Measurements from ENCODE around the gene MCTP1. TPM values are rescaled to one million over a fixed set of nuclear protein-coding genes. Genes with fewer than 3 reads are reported as not detected.

Gene MCTP1
- total RNA-seq, 1 experiment from 2014 or later: 0.44 TPM

DNA sequence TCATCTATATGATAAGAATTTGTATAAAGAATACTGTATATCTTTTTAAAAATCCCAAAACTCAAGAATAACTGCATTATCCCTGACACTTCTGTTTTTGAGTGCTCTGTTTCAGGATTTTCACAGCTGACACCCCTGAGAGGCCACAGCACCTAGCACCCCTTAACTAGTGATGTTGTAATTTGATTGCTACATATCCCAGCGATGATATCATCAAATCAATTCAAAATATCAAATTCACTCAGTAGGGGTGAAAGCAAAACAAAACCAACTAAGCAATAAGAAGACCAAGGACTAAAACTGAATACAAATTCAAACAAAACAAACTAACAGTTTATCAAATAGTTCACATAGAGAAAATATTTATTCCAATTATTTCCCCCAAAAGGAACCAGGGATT, 184.3 kb downstream of the MCTP1 start:
- no TSS peak for BruUV-seq (replicated peaks)
- no peak overlapping the region for H3K27ac ChIP-seq (ENCODE audit: low read depth, low read length)
- no peak overlapping the region for H3K4me3 ChIP-seq (replicated peaks in 1 of 2; ENCODE audit: low read depth in 1 of 2, low read length in 2 of 2)
- ATAC-seq (no peak), DNase-seq (ENCODE audit: low read depth, low spot score) (no peak)
- no peaks in the 10 kb centered on the region for H3K27me3 ChIP-seq (ENCODE audit: insufficient read depth, low read length)
- H3K79me2 ChIP-seq (ENCODE audit: insufficient read depth, low read length): no peaks in the 10 kb centered on the region
- no peak overlapping the region for H3K4me2 ChIP-seq (ENCODE audit: low read length)
- no peaks in the 10 kb centered on the region for H3K4me1 ChIP-seq (ENCODE audit: control insufficient read depth in 1 of 2, insufficient read depth in 2 of 2, low read length in 2 of 2)
- TF ChIP-seq ATF3 (IDR thresholded peaks at IDR 0.05): no peak
- no peak for TF ChIP-seq POLR2A (IDR thresholded peaks at IDR 0.05; ENCODE audit: borderline replicate concordance, extremely low read depth, insufficient read depth, insufficient read length)
- TF ChIP-seq POLR2AphosphoS5 (IDR thresholded peaks at IDR 0.05; ENCODE audit: low read depth, low read length): no peak
- TF ChIP-seq CEBPB (IDR thresholded peaks at IDR 0.05; ENCODE audit: low read depth): no peak
- no peak for TF ChIP-seq ZNF274 (IDR thresholded peaks at IDR 0.05; ENCODE audit: low read depth, low read length)
- TF ChIP-seq REST (IDR thresholded peaks at IDR 0.05; ENCODE audit: low read depth): no peak
- no peak for TF ChIP-seq EZH2phosphoT487 (IDR thresholded peaks at IDR 0.05; ENCODE audit: borderline replicate concordance)
- TF ChIP-seq, protein P1, sequence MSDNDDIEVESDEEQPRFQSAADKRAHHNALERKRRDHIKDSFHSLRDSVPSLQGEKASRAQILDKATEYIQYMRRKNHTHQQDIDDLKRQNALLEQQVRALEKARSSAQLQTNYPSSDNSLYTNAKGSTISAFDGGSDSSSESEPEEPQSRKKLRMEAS (IDR thresholded peaks at IDR 0.05): no peak
- TF ChIP-seq, protein P2, sequence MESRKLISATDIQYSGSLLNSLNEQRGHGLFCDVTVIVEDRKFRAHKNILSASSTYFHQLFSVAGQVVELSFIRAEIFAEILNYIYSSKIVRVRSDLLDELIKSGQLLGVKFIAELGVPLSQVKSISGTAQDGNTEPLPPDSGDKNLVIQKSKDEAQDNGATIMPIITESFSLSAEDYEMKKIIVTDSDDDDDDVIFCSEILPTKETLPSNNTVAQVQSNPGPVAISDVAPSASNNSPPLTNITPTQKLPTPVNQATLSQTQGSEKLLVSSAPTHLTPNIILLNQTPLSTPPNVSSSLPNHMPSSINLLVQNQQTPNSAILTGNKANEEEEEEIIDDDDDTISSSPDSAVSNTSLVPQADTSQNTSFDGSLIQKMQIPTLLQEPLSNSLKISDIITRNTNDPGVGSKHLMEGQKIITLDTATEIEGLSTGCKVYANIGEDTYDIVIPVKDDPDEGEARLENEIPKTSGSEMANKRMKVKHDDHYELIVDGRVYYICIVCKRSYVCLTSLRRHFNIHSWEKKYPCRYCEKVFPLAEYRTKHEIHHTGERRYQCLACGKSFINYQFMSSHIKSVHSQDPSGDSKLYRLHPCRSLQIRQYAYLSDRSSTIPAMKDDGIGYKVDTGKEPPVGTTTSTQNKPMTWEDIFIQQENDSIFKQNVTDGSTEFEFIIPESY (IDR thresholded peaks at IDR 0.05; ENCODE audit: extremely low read depth, insufficient replicate concordance, low read length): no peak
- TF ChIP-seq RAD21 (IDR thresholded peaks at IDR 0.05; ENCODE audit: low read depth): no peak
- no peak for TF ChIP-seq CBX3 (IDR thresholded peaks at IDR 0.05; ENCODE audit: low read depth)
- no peak for TF ChIP-seq FOSL1 (IDR thresholded peaks at IDR 0.05; ENCODE audit: low read depth)
- TF ChIP-seq ZFX (IDR thresholded peaks at IDR 0.05): no peak
- TF ChIP-seq EGR1 (IDR thresholded peaks at IDR 0.05; ENCODE audit: low read depth): no peak
- TF ChIP-seq ELF1 (IDR thresholded peaks at IDR 0.05; ENCODE audit: borderline replicate concordance, low read depth): no peak
- no peak for TF ChIP-seq SP1 (IDR thresholded peaks at IDR 0.05; ENCODE audit: low read depth)
- no peak for TF ChIP-seq JUND (IDR thresholded peaks at IDR 0.05)
- H3K36me3 ChIP-seq (ENCODE audit: control insufficient read depth in 1 of 2, insufficient read depth in 2 of 2, low read length in 2 of 2): no peaks in the 10 kb centered on the region
- intact Hi-C loops (cut with micrococcal nuclease): no loop called here
- H3K9me3 ChIP-seq (ENCODE audit: control insufficient read depth in 1 of 2, insufficient read depth in 1 of 2, low read depth in 1 of 2, low read length in 2 of 2): no peaks in the 10 kb centered on the region
- H4K20me1 ChIP-seq (ENCODE audit: insufficient read depth): no peaks in the 10 kb centered on the region
- H3K9ac ChIP-seq (ENCODE audit: low read length): no peak overlapping the region
- ChIA-PET POLR2A (no interaction called here), RAD21 (ENCODE audit: low non-redundant PET in 1 of 2, low total read pairs in 2 of 2, uncharacterized antibody in 2 of 2, unreplicated experiment in 2 of 2) (no interaction called here), CTCF (no interaction called here)
- H3K9me2 ChIP-seq (ENCODE audit: insufficient read depth): no peaks in the 10 kb centered on the region
- no peak overlapping the region for H2AFZ ChIP-seq (ENCODE audit: low read depth, low read length, poor library complexity, severe bottlenecking)

Measured in HCT116 (cell line).